Mesendoderm (in vitro differentiated cells): ENCODE measurements around the gene COL9A3.
A peak's percentile ranks its signal among the peaks of the same experiment; 100 is the strongest.

Experiments used
- DNase-seq: peaks from one replicate; pipeline ENCODE4 v3.0.0; 2013
- H2AK5ac ChIP-seq: 2 replicates; pipeline ENCODE4 v1.6.1; 2013; ENCODE audit warnings: low read length, inconsistent platforms
- H2BK120ac ChIP-seq: 2 replicates; pipeline ENCODE4 v1.6.1; 2013; ENCODE audit warnings: low read depth, mild to moderate bottlenecking, low read length, moderate library complexity, mixed read lengths
- H2BK15ac ChIP-seq: replicated peaks from 2 replicates; pipeline ENCODE4 v1.6.1; 2013; ENCODE audit warnings: low read depth, mild to moderate bottlenecking, moderate library complexity
- H2BK5ac ChIP-seq: 2 replicates; pipeline ENCODE4 v1.6.1; 2013; ENCODE audit warnings: low read length, inconsistent platforms
- H3K18ac ChIP-seq: 2 replicates; pipeline ENCODE4 v1.6.1; 2013; ENCODE audit warnings: mild to moderate bottlenecking, low read length, mixed read lengths
- H3K23ac ChIP-seq: one replicate; pipeline ENCODE4 v1.6.1; 2013; ENCODE audit warnings: low read length
- H3K27ac ChIP-seq: 2 replicates; pipeline ENCODE4 v1.5.1; 2013; ENCODE audit warnings: low read depth, mild to moderate bottlenecking, inconsistent platforms, low read length, moderate library complexity
- H3K27me3 ChIP-seq: 2 replicates; pipeline ENCODE4 v1.6.1; 2013; ENCODE audit warnings: low read length, control low read depth, mild to moderate bottlenecking, inconsistent platforms; ENCODE audit not compliant: insufficient read depth, poor library complexity
- H3K36me3 ChIP-seq: 2 replicates; pipeline ENCODE4 v1.6.1; 2013; ENCODE audit warnings: low read length, inconsistent platforms; ENCODE audit not compliant: control insufficient read depth, insufficient read depth
- H3K4ac ChIP-seq: one replicate; pipeline ENCODE4 v1.6.1; 2013; ENCODE audit warnings: low read depth, mild to moderate bottlenecking, low read length, moderate library complexity
- H3K4me1 ChIP-seq: 2 replicates; pipeline ENCODE4 v1.6.1; 2013; ENCODE audit warnings: low read depth, low read length, inconsistent platforms; ENCODE audit not compliant: control insufficient read depth
- H3K4me2 ChIP-seq: 2 replicates; pipeline ENCODE4 v1.6.1; 2013; ENCODE audit warnings: low read length
- H3K4me3 ChIP-seq: 2 replicates; pipeline ENCODE4 v1.5.1; 2013; ENCODE audit warnings: mild to moderate bottlenecking, low read length
- H3K56ac ChIP-seq: one replicate; pipeline ENCODE4 v1.6.1; 2013; ENCODE audit warnings: low read length
- H3K79me1 ChIP-seq: 2 replicates; pipeline ENCODE4 v1.6.1; 2013; ENCODE audit warnings: low read length, inconsistent platforms
- H3K79me2 ChIP-seq: 2 replicates; pipeline ENCODE4 v1.6.1; 2013; ENCODE audit warnings: mild to moderate bottlenecking, low read length; ENCODE audit not compliant: control insufficient read depth, insufficient read depth
- H3K9ac ChIP-seq: 2 replicates; pipeline ENCODE4 v1.6.1; 2013; ENCODE audit warnings: low read length, inconsistent platforms
- H4K5ac ChIP-seq: one replicate; pipeline ENCODE4 v1.6.1; 2013; ENCODE audit warnings: low read length
- H4K8ac ChIP-seq: one replicate; pipeline ENCODE4 v1.6.1; 2013; ENCODE audit warnings: low read depth, mild to moderate bottlenecking, control low read depth, low read length, moderate library complexity
- WGBS: extraction: QIAGEN DNeasy Blood & Tissue Kit; methylation state at CpG from one replicate; pipeline ENCODE4 v1.1.7; 2013; ENCODE audit warnings: low lambda C conversion rate, missing lambda C conversion rate; ENCODE audit not compliant: insufficient coverage; ENCODE audit errors: extremely low coverage; 5-methylcytosine and 5-hydroxymethylcytosine counted together

Gene COL9A3

GRCh38 chr20:62787866-62788265, 29.0 kb upstream of the COL9A3 start:
- Histone ChIP-seq H2BK15ac (no peak overlapping the region), H3K4me1 (no peaks in the 10 kb centered on the region), H3K18ac (no peak overlapping the region), H3K27me3 (no peaks in the 10 kb centered on the region), H2BK5ac (no peak overlapping the region), H2AK5ac (no peak overlapping the region), H3K9ac (no peak overlapping the region), H3K27ac (no peak overlapping the region), H3K56ac (no peak overlapping the region), H3K79me1 (no peaks in the 10 kb centered on the region), H3K4ac (no peak overlapping the region), H3K23ac (no peak overlapping the region), H3K79me2 (no peaks in the 10 kb centered on the region), H4K5ac (no peak overlapping the region), H2BK120ac (no peak overlapping the region), H3K36me3 (no peaks in the 10 kb centered on the region), H3K4me3 (no peak overlapping the region), H4K8ac (no peak overlapping the region), H3K4me2 (no peak overlapping the region)
- no peak for DNase-seq
- WGBS: no CpG with 5 or more reads among the region's 5 CpGs

DNA sequence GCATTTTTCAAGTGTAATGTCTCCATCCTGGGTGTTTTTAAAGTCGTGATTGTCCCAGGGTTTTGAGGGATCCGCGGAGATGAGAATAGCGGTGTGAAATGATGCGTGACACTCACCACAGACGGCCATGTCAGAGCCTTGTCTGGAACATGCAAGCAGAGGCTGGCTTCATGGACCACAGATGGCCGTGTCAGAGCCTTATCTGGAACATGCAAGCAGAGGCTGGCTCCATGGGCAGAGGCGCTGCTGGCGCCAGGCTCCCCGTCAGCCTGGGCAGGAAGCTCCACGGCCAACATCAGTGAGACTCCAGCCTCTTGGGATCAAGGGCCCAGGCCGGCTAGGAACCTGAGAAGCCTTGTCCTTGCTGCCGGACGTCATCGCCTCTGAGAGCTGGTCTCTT, 28.2 kb upstream of the COL9A3 start:
- H3K4me3 ChIP-seq: no peak overlapping the region
- no CpG with 5 or more reads among the region's 15 CpGs for WGBS

DNA sequence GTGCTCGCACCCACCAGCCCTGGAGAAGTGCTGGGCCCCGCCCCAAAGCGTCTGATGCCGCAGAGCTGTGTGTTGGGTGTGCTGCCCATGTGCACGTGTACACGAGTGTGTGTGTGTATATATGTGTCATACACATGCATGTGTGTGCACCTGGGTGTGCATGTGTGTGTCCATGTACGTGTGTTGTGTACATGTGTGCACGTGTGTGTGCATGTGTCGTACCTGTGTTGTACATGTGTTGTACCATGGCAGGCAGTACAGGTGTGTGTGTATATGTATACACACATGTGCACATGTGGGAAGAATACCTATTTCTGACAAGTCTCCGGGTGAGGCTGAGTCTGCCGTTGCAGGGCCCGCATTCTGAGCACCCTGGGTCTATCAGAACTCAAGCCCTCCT, 26.8 kb upstream of the COL9A3 start:
- no peak overlapping the region for H3K4me3 ChIP-seq

More for the DNA sequence above, 28.2 kb upstream of the COL9A3 start:
- no peak for DNase-seq
- Histone ChIP-seq H3K56ac (no peak overlapping the region), H4K8ac (no peak overlapping the region), H2BK15ac (no peak overlapping the region), H2BK5ac (no peak overlapping the region), H3K79me1 (no peaks in the 10 kb centered on the region), H3K18ac (no peak overlapping the region), H2BK120ac (no peak overlapping the region), H3K23ac (no peak overlapping the region), H3K4me1 (no peaks in the 10 kb centered on the region), H3K36me3 (no peaks in the 10 kb centered on the region), H3K9ac (no peak overlapping the region), H3K27ac (no peak overlapping the region), H3K79me2 (no peaks in the 10 kb centered on the region), H3K27me3 (no peaks in the 10 kb centered on the region), H3K4me2 (no peak overlapping the region), H4K5ac (no peak overlapping the region), H3K4ac (no peak overlapping the region), H2AK5ac (no peak overlapping the region)

GRCh38 chr20:62791301-62792181, 25.3 kb upstream of the COL9A3 start:
- Histone ChIP-seq H3K4me2 (peak overlapping the region; percentile 36), H3K18ac (no peak overlapping the region), H3K4me1 (peaks cover 2% of the 10 kb centered on the region), H3K79me2 (no peaks in the 10 kb centered on the region), H3K36me3 (no peaks in the 10 kb centered on the region), H3K9ac (peak overlapping the region; percentile 40), H3K23ac (no peak overlapping the region), H3K27ac (no peak overlapping the region), H3K56ac (peak overlapping the region; percentile 74), H3K4ac (no peak overlapping the region), H3K27me3 (no peaks in the 10 kb centered on the region), H2BK5ac (no peak overlapping the region), H2AK5ac (no peak overlapping the region), H4K8ac (no peak overlapping the region), H3K79me1 (no peaks in the 10 kb centered on the region), H4K5ac (no peak overlapping the region), H2BK15ac (no peak overlapping the region), H2BK120ac (no peak overlapping the region), H3K4me3 (no peak overlapping the region)
- DNase-seq: peak; percentile 95
- no CpG with 5 or more reads among the region's 23 CpGs for WGBS

More for the DNA sequence above, 26.8 kb upstream of the COL9A3 start:
- Histone ChIP-seq H2BK15ac (no peak overlapping the region), H3K36me3 (no peaks in the 10 kb centered on the region), H3K79me1 (no peaks in the 10 kb centered on the region), H4K8ac (no peak overlapping the region), H3K23ac (no peak overlapping the region), H3K79me2 (no peaks in the 10 kb centered on the region), H3K27ac (no peak overlapping the region), H2BK120ac (no peak overlapping the region), H3K9ac (no peak overlapping the region), H3K27me3 (no peaks in the 10 kb centered on the region), H2BK5ac (no peak overlapping the region), H4K5ac (no peak overlapping the region), H3K18ac (no peak overlapping the region), H3K4me1 (peaks cover 2% of the 10 kb centered on the region), H2AK5ac (no peak overlapping the region), H3K4ac (no peak overlapping the region), H3K56ac (no peak overlapping the region), H3K4me2 (no peak overlapping the region)
- no peak for DNase-seq
- no CpG with 5 or more reads among the region's 12 CpGs for WGBS

- Histone ChIP-seq H4K5ac (no peak overlapping the region), H3K56ac (no peak overlapping the region), H3K18ac (no peak overlapping the region), H3K4me2 (no peak overlapping the region), H3K23ac (no peak overlapping the region), H3K27me3 (no peaks in the 10 kb centered on the region), H3K36me3 (no peaks in the 10 kb centered on the region), H2BK120ac (no peak overlapping the region), H3K4ac (no peak overlapping the region), H3K79me1 (no peaks in the 10 kb centered on the region), H3K4me3 (no peak overlapping the region), H2AK5ac (no peak overlapping the region), H3K27ac (no peak overlapping the region), H3K79me2 (no peaks in the 10 kb centered on the region), H2BK15ac (no peak overlapping the region), H3K9ac (no peak overlapping the region), H3K4me1 (peaks cover 2% of the 10 kb centered on the region), H2BK5ac (no peak overlapping the region), H4K8ac (no peak overlapping the region)
- whole genome bisulfite sequencing: no CpG with 5 or more reads among the region's 9 CpGs
- DNase-seq: no peak
Measured at GRCh38 chr20:62792182-62792939, 24.5 kb upstream of the COL9A3 start.
